ENCODE measurements around the gene C11orf16.
"Not testable (repeated sequence)": the region's sequence is repeated elsewhere in the genome, so short reads cannot be mapped to it uniquely, and the experiment has no call there.

The C11orf16 gene

GRCh38 chr11:8932564-8933180, at the start of gene C11orf16:
Gene C11orf16 (minus strand): TSS chr11:8932947. CDS start chr11:8932308, 639 bp downstream.
- H3K4me3 ChIP-seq (ENCODE audit: low read depth, low read length) = no peak within 1 kb of the TSS

- H3K4me3 ChIP-seq (ENCODE audit: low read depth, low read length) = no peak overlapping the region
Measured at GRCh38 chr11:8980485-8980884, 47.7 kb upstream of the C11orf16 start.

GRCh38 chr11:8979365-8979764, 46.6 kb upstream of the C11orf16 start:
- H3K4me3 ChIP-seq (ENCODE audit: low read depth, low read length) = not testable (repeated sequence)

- no peak overlapping the region for H3K4me3 ChIP-seq (ENCODE audit: low read depth, low read length)
Measured at GRCh38 chr11:8973121-8973520, 40.4 kb upstream of the C11orf16 start.

- H3K4me3 ChIP-seq (ENCODE audit: low read depth, low read length) = no peak overlapping the region
Measured at GRCh38 chr11:8971924-8972316, 39.2 kb upstream of the C11orf16 start.

- no peak overlapping the region for H3K4me3 ChIP-seq (ENCODE audit: low read depth, low read length)
Measured at GRCh38 chr11:8971196-8971923, 38.6 kb upstream of the C11orf16 start.

GRCh38 chr11:8967184-8967583, 34.4 kb upstream of the C11orf16 start:
- H3K4me3 ChIP-seq (ENCODE audit: low read depth, low read length) = no peak overlapping the region

- H3K4me3 ChIP-seq (ENCODE audit: low read depth, low read length) = peak within 1 kb of the TSS; percentile 94
Measured at GRCh38 chr11:8964324-8965320, 31.9 kb upstream of the C11orf16 start, which contains the start of gene TMEM9B. Gene TMEM9B (minus strand): TSS chr11:8964442. CDS start chr11:8964313, 129 bp downstream.

GRCh38 chr11:8963569-8964323, 31.0 kb upstream of the C11orf16 start:
- H3K4me3 ChIP-seq (ENCODE audit: low read depth, low read length) = peak overlapping the region; percentile 94

- H3K4me3 ChIP-seq (ENCODE audit: low read depth, low read length) = no peak overlapping the region
Measured at GRCh38 chr11:8962841-8963240, 30.1 kb upstream of the C11orf16 start.

- no peak overlapping the region for H3K4me3 ChIP-seq (ENCODE audit: low read depth, low read length)
Measured at GRCh38 chr11:8961401-8961800, 28.7 kb upstream of the C11orf16 start.

GRCh38 chr11:8959546-8960166, 26.9 kb upstream of the C11orf16 start:
- H3K4me3 ChIP-seq (ENCODE audit: low read depth, low read length) = no peak overlapping the region

- no peak overlapping the region for H3K4me3 ChIP-seq (ENCODE audit: low read depth, low read length)
Measured at GRCh38 chr11:8956860-8957259, 24.1 kb upstream of the C11orf16 start.

- H3K4me3 ChIP-seq (ENCODE audit: low read depth, low read length) = no peak overlapping the region
Measured at GRCh38 chr11:8948886-8949285, 16.1 kb upstream of the C11orf16 start.

GRCh38 chr11:8947230-8947943, 14.6 kb upstream of the C11orf16 start:
- H3K4me3 ChIP-seq (ENCODE audit: low read depth, low read length) = no peak overlapping the region

- no peak within 1 kb of the TSS for H3K4me3 ChIP-seq (ENCODE audit: low read depth, low read length)
Measured at GRCh38 chr11:8942518-8943066, 9.8 kb upstream of the C11orf16 start, which contains the start of gene ASCL3. Gene ASCL3 (minus strand): TSS chr11:8943016. CDS start chr11:8938161, 4,855 bp downstream.

- H3K4me3 ChIP-seq (ENCODE audit: low read depth, low read length) = no peak overlapping the region
Measured at GRCh38 chr11:8941341-8942103, 8.8 kb upstream of the C11orf16 start.

- no peak overlapping the region for H3K4me3 ChIP-seq (ENCODE audit: low read depth, low read length)
Measured at GRCh38 chr11:8937659-8938058, 4.9 kb upstream of the C11orf16 start.
